GM18511 (cell line): ENCODE data around the gene MAGEA9B.
"Not testable (repeated sequence)": the region's sequence is repeated elsewhere in the genome, so short reads cannot be mapped to it uniquely, and the experiment has no call there.

Source experiments
- ATAC-seq: cut with Tn5 transposase; IDR thresholded peaks from one replicate; pipeline ENCODE4 v1.9.1; 2021; ENCODE audit warnings: mild to moderate bottlenecking, moderate library complexity; ENCODE audit not compliant: unreplicated experiment

The MAGEA9B gene

GRCh38 chrX:149539283-149540130, 47.8 kb downstream of the MAGEA9B start:
- ATAC-seq: peak; percentile 39

DNA sequence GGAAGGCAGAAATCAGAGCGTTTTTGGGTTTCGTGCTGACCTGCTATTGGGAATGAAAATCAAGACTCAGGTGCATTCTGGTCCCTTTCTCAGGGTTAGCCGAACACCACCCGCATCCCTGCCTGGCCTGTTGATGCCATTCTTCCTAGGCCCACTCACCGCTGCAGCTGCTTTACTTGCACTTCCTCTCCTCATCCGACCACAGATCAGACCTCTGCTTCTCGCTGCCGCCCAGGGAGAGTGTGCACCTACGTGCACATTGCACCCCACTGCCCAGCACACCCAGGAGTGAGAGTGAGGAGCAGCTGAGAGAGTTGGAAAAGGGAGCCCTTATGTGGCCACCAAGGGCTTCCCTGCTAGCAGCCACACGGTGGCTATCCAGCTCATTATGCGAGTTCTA, 49.8 kb downstream of the MAGEA9B start:
- peak; percentile 15 for ATAC-seq

DNA sequence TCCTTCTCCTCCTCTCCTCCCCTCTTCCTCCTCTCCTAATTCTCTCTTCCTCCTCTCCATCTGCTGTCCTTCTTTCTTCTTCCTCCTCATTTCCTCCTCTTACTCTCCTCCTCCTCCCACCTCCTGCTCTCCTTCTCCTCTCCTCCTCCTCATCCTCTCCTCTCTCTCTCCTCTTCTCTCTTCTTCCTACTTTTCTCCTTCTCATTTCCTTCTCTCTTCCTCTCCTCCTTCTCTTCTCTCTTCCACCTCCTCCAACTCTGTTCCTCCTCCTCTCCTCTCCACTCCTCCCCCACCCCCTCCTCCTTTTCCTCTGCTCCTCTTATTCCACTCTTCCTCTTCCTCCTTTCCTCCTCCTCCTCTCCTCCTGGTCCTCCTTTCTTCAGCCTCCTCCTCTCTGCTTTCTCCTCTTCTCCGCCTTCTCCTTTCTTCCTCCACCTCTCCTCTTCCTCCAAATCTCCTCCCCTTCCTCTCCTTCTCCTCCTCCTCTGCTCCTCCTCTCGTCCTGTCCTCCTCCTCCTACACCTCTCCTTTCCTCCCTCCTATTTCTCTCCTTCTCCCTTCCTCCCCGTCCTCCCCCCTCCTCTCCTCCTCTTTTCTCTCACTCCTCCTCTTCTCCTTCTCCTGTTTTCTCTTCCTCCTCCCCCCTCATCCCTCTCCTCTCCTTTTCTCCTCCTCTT, 52.2 kb downstream of the MAGEA9B start:
- not testable (repeated sequence) for ATAC-seq

DNA sequence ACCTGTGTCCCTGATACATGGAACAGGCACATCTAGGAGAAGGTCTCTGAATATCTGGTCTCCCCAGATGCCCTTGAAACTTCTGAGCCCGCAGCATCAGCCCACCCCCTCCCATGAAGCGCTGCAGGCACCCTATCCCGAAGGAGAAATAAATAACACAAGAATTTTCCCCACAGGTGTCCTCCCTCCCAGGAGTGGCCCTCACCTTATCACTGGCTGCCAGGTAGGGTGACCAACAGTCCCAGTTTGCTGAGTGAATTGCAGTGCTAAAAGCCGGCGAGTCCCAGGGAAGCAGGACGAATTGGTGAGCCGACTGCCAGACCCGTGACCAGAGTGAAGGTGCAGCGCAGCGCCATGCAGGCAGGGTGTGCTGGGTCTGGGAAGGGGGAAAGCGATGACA, 53.3 kb downstream of the MAGEA9B start:
- ATAC-seq: not testable (repeated sequence)

GRCh38 chrX:149532868-149533267, 54.4 kb downstream of the MAGEA9B start:
- not testable (repeated sequence) for ATAC-seq
